GM23248 (cell line): ENCODE measurements around the gene FCGBP.

Source experiments
- EZH2 ChIP-seq: fragments of 200-600 bp; sonication (generic); IDR thresholded peaks from 2 replicates; pipeline ENCODE4 v1.6.1; 2018; ENCODE audit warnings: antibody characterized with exemption, mild to moderate bottlenecking; ENCODE audit not compliant: insufficient read depth, poor library complexity, severe bottlenecking
- EZH2phosphoT487 ChIP-seq: fragments of 200-600 bp; sonication (generic); IDR thresholded peaks from 2 replicates; pipeline ENCODE4 v1.6.1; 2018; ENCODE audit warnings: antibody characterized with exemption, moderate library complexity, mild to moderate bottlenecking, low read depth; ENCODE audit not compliant: insufficient read depth

GRCh38 chr19:39913682-39914333 is 20.6 kb downstream of the FCGBP start:
- TF ChIP-seq EZH2 (no peak), EZH2phosphoT487 (no peak)
